ENCODE results near the gene SHISA9.

SHISA9 gene

GRCh38 chr16:13205352-13205751, 304.0 kb downstream of the SHISA9 start:
- DNase-seq = no peak

GRCh38 chr16:13206606-13207005, 305.2 kb downstream of the SHISA9 start:
- DNase-seq = no peak

- no peak for DNase-seq
Observed at GRCh38 chr16:13207151-13207550, 305.8 kb downstream of the SHISA9 start.

- no peak for DNase-seq
Observed at GRCh38 chr16:13223666-13224065, 322.3 kb downstream of the SHISA9 start.

DNA sequence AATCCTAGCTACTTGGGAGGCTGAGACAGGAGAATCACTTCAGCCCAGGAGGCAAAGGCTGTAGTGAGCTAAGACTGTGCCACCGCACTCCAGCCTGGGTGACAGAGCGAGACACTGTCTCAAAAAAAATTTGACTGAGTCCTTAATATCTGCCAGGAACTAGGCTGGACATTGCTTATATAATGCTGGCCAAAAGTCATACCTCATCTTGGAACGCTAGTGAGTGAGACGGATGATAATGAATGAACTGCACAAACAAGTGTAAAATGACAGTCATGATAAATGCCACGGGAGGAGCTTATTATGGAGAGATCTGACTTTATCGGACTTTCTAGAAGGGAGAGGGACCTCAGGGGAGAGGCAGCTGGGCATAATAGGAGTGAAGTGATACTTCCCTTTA, 327.6 kb downstream of the SHISA9 start:
- DNase-seq = no peak

- DNase-seq = no peak
Observed at GRCh38 chr16:13231365-13231764, 330.0 kb downstream of the SHISA9 start.

- DNase-seq = no peak
Observed at GRCh38 chr16:13234999-13235398, 333.6 kb downstream of the SHISA9 start.

DNA sequence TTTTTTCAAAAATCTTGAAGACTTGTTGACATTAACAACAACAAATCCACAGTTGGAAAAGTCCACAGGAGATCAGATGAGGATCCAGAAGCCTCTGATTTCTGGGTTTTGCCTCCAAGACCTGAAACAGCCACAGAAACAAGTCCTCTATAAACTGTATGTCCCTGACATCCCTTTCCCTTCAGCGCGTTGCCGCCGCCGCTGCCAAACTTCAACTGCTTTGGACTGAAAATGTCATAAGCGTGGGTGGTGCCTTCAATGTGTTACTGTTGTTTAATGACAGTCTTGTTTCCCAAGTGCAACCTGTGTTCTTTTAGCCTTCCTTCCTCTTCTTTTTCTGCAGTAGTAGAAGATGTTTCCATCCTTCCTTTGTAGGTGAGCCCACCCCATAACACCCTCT, 334.9 kb downstream of the SHISA9 start:
- DNase-seq = no peak

DNA sequence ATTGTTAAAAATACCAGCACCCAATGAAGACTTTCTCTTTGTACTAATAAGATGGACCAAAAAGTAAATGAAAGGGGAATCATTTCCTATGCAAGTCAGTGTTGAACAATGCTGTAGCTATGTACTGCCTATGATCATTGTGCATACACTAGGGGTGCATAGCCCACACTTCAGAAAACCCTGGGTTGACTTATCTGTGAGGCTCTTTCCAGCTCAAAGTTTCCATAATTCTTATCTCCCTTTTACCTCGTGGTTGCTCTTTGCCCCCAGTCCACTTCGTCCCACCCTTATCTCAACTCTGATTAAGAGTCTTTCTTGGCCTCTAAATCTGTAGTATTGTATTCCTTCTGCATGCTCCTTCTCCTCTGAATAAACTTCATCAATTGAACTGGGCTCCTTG, 336.8 kb downstream of the SHISA9 start:
- DNase-seq = no peak

- no peak for DNase-seq
Observed at GRCh38 chr16:13242201-13242600, 340.8 kb downstream of the SHISA9 start.

DNA sequence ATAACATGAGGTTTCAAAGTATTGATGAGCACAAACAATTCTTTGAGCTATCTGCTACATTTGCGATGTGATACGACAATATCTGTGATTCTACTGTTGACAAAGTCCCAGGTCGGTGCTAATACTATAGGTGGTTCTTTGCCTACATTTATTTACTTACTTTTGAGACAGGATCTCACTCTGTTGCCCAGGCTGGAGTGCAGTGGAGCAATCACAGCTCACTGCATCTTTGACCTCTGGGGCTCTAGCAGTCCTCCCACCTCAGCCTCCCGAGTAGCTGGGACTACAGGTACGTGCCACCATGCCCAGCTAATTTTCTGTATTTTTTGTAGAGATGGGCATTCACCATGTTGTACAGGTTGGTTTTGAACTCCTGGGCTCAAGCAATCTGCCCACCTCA, 343.4 kb downstream of the SHISA9 start:
- DNase-seq = no peak

DNA sequence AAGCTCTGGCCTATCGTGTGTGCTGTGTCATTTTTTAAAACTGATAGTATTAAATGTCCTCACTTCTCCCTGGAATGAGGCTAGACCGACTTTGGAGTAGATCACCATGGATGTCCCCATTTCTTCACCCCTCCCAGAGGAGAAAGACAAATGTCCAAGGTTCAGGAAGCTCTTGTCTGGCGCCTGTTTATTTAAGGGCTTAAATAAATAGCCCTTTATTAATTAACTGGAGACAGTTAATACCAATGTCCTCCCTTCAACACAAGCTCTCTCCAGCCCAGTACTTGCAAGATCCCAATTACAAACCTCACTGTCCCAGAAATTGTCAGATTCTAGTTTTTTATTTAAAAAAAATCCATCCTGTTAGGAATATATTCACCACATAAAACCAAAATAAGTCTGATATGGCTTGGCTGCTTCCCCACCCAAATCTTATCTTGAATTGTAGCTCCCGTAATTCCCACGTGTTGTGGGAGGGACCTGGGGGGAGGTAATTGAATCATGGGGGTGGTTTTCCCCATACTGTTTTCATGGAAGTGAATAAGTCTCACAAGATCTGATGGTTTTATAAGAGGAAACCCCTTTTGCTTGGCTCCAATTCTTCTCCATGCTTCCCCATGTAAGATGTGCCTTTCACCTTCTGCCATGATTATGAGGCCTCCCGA, 344.4 kb downstream of the SHISA9 start:
- DNase-seq = no peak

DNA sequence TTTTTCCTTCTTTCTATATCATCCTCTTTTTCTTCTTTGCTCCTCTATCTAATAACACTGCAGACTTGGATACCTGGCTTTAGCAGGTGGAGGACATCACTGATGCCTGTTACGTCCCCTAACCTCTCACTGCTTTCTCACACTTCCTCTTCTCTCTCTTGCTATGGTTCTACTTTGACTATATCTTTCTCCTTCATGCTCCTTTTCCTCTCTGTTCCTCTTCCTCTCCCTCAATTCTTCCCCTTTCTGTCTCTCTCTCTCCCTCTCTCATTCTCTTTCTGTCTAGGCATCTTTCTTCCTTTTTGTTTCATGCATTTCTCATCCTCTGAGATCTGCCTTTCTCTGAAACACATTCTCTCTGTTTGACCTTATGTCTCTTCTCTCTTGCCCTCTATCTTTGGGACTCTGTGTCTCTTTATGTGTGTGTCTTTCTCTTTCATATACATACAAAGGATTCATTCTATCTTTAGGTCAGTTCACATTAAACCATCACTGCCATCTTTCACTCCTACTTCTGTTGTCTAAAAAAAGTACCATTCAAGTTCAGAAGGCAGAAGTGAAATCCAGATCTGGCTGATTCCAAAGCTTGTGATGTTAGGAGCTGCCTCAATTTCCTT, 353.7 kb downstream of the SHISA9 start:
- no peak for DNase-seq

DNA sequence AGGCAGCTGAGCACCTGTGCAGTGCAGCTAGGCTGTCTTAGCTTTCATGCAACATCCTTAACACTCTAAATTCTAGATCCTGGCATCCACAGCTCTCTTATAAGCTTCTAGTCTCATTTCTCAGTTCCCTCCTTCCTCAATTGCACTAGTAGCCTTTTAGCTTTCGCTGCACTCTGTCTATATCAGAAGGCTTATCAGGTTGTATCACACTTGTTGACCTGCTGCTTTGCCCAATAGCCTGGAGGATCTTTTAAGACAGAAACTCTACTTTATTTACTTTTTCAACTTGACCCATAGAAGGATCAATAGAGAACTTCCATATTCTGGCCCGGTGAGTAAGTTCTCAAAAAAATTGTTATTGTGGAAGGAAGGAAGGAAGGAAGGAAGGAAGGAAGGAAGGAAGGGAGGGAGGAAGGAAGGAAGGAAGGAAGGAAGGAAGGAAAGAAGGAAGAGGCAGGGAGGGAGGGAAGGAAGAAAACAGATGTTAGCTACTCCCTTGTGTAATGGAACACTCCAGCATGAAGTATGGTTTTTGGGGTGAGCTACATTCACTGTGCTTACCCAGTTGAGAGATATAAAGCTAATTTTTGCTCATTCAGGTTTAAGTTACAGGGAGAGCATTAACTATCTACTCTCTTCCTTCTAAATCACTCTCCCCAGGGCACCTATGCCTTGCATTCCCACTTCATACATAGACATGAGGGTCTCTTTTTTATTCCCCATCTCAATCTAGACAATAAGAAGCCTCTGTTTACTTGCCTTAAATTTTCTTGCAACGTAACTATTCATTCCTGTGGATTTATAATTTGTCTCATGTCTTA, 361.1 kb downstream of the SHISA9 start:
- no peak for DNase-seq

DNA sequence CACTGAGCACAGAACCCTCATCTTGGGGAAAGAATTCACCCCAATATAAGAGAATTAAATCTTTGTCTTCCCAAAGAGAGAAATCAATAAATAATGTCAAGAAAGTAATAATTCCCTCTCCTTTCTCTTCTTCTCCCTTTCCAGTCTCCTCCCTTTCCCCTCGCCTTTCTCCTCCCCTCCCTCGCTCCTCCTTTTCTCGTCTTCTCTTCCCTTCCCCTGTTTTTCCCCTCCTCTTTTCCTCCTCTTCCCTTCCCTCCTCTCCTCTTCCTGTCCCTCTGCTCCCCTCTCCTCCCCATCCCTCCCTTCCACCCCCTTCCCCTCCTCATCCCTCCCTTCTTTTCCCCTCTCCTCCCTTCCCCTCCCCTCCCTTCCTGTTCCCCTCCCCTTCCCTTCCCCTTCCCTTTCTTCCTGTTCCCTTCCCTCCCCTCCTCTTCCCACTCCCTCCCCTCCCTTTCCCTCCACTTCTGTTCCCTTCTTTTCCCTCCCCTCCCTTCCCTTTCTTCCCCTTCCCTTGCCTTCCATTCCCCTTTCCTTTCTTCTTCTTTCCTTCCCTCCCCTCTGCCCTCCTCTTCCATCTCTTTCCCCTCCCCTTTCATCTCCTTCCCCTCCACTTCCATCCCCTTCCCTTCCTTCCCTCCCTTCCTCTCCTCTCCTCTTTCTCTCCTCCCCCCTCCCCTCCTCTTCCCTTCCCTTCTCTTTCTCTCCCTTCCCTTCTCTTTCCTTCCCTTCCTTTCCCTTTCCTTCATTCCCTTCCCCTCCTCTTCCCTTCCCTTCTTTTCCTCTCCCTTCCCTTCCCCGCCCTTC, 363.6 kb downstream of the SHISA9 start:
- DNase-seq = no peak

GRCh38 chr16:13269359-13269758, 368.0 kb downstream of the SHISA9 start:
- DNase-seq = no peak

DNA sequence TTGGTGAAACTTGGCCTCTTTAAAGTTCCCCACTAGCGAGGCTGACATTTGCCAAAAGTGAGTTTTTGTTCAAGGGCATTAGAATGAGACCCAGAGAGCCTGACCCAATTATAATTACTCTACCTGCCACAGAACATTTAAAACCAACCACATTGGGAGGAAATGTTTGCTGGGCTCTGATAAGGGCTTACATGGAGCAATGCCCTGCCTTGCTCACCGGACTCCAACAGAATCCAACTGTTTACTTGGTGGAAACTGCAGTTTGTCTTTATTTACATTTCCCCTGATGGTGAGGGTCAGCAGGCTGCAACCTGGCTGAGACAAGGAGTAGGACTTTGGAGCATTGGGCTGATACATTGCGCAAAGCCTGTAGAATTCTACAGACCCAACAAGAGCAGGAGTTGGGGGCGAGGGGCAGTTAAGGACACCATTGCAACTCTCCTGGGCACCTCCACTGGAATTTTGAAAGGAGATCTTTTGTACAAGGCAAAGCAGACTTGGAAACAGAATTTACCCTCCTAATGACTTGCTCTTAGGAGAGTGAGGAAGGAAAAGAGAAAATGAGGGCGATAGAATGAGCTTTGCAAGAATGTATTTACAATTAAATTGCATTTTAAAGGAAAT, 368.6 kb downstream of the SHISA9 start:
- DNase-seq = no peak

GRCh38 chr16:13270602-13271001, 369.2 kb downstream of the SHISA9 start:
- DNase-seq = no peak

GRCh38 chr16:13289515-13289914, 388.1 kb downstream of the SHISA9 start:
- DNase-seq = no peak

All from NCI-H510A (cell line).